B cell (primary cell): ENCODE measurements around the gene FHIT. TPM values are rescaled to one million over a fixed set of nuclear protein-coding genes. Genes with fewer than 3 reads are reported as not detected.

Experiments
- ATAC-seq: fragments of 200-7000 bp; cut with Tn5 transposase; one replicate; pipeline ENCODE4 v1.10.0; 2021; ENCODE audit warnings: low read depth, mild to moderate bottlenecking, moderate number of reproducible peaks, moderate library complexity
- CTCF ChIA-PET: fragments of 350-600 bp; sonication (Branson Sonifier 250); formaldehyde crosslinking; loops from one replicate; lab custom pipeline; 2021; ENCODE audit warnings: antibody characterized with exemption, inconsistent platforms; lab: Charles Lee
- POLR2A ChIA-PET: fragments of 350-600 bp; sonication (Branson Sonifier 250); formaldehyde crosslinking; loops from one replicate; lab custom pipeline; 2021; ENCODE audit warnings: antibody characterized with exemption; lab: Charles Lee
- DNase-seq: peaks from one replicate; pipeline ENCODE4 v3.0.0; 2013
- H2AFZ ChIP-seq: 2 replicates; pipeline ENCODE4 v1.6.1; 2012; ENCODE audit warnings: mild to moderate bottlenecking, low read depth, low read length; ENCODE audit not compliant: insufficient read depth, poor library complexity, severe bottlenecking
- H3K27ac ChIP-seq, 2 donors: 1 replicate in 1 of 2; 2 replicates in 1 of 2; pipeline ENCODE4 v1.5.1; 2012 to 2013; ENCODE audit warnings: low read length in 2 of 2, mild to moderate bottlenecking in 2 of 2, moderate library complexity in 1 of 2
- H3K27me3 ChIP-seq, 4 experiments: fragments of 200-600 bp in 1 of 4; sonication (generic) in 1 of 4; replicated peaks in 1 of 4; 1 replicate in 2 of 4; 2 replicates in 2 of 4; pipeline versions ENCODE4 v1.6.1 to v1.7.0; 2013 to 2016; ENCODE audit warnings: low read length in 3 of 4, mild to moderate bottlenecking in 2 of 4, mixed read lengths in 1 of 4, moderate library complexity in 1 of 4; ENCODE audit not compliant: insufficient read depth in 4 of 4, control insufficient read depth in 3 of 4; ENCODE audit errors: control extremely low read depth in 1 of 4
- H3K36me3 ChIP-seq, 2 experiments: replicated peaks in 1 of 2; 1 replicate in 1 of 2; 2 replicates in 1 of 2; pipeline versions ENCODE4 v1.6.1 to v1.7.1; 2013; ENCODE audit warnings: low read length in 1 of 2; ENCODE audit not compliant: insufficient read depth in 2 of 2, control insufficient read depth in 1 of 2; ENCODE audit errors: control extremely low read depth in 1 of 2, extremely low read depth in 1 of 2
- H3K4me1 ChIP-seq, 2 donors: fragments of 200-600 bp in 1 of 2; sonication (generic) in 1 of 2; 1 replicate in 1 of 2; 2 replicates in 1 of 2; pipeline versions ENCODE4 v1.5.1 to v1.6.1; 2013 to 2017; ENCODE audit warnings: low read length in 2 of 2; ENCODE audit not compliant: control insufficient read depth in 2 of 2, insufficient read depth in 2 of 2
- H3K4me2 ChIP-seq: replicated peaks from 2 replicates; pipeline ENCODE3; 2012; ENCODE audit warnings: mild to moderate bottlenecking, low read depth, low read length; ENCODE audit not compliant: poor library complexity, severe bottlenecking
- H3K4me3 ChIP-seq, 5 experiments: fragments of 200-600 bp in 1 of 5; sonication (generic) in 1 of 5; 1 replicate in 3 of 5; 2 replicates in 2 of 5; pipeline versions ENCODE4 v1.5.1 to v1.7.0; 2011 to 2016; ENCODE audit warnings: low read length in 4 of 5, mild to moderate bottlenecking in 4 of 5, low read depth in 2 of 5, control low read depth in 1 of 5, moderate library complexity in 1 of 5; ENCODE audit not compliant: insufficient read depth in 1 of 5; ENCODE audit errors: control extremely low read depth in 1 of 5, extremely low read depth in 1 of 5
- H3K79me2 ChIP-seq: fragments of 200-600 bp; sonication (generic); one replicate; pipeline ENCODE4 v1.6.0; 2016; ENCODE audit warnings: low read length; ENCODE audit not compliant: control insufficient read depth, insufficient read depth
- H3K9ac ChIP-seq: fragments of 200-600 bp; sonication (generic); 2 replicates; pipeline ENCODE4 v1.6.1; 2017; ENCODE audit warnings: mild to moderate bottlenecking, low read length, moderate library complexity
- H3K9me3 ChIP-seq, 3 donors: one replicate each; pipeline versions ENCODE4 v1.6.1 to v1.7.1; 2013; ENCODE audit warnings: low read length in 2 of 3; ENCODE audit not compliant: control insufficient read depth in 2 of 3, insufficient read depth in 1 of 3; ENCODE audit errors: control extremely low read depth in 1 of 3
- H4K20me1 ChIP-seq: 2 replicates; pipeline ENCODE4 v1.6.0; 2012; ENCODE audit warnings: mild to moderate bottlenecking, low read length; ENCODE audit not compliant: insufficient read depth, control insufficient read depth, poor library complexity, severe bottlenecking
- H3K27ac Mint-ChIP-seq: one replicate; pipeline ENCODE4 v1.8.0; 2021; ENCODE audit warnings: mixed read lengths
- H3K27me3 Mint-ChIP-seq: one replicate; pipeline ENCODE4 v1.8.0; 2021; ENCODE audit warnings: mixed read lengths
- H3K4me1 Mint-ChIP-seq: one replicate; pipeline ENCODE4 v1.8.0; 2021; ENCODE audit warnings: mixed read lengths
- H3K4me3 Mint-ChIP-seq: one replicate; pipeline ENCODE4 v1.8.0; 2021; ENCODE audit warnings: mixed read lengths
- H3K9me3 Mint-ChIP-seq: one replicate; pipeline ENCODE4 v1.8.0; 2022; ENCODE audit warnings: mixed read lengths; ENCODE audit not compliant: insufficient read depth
- EZH2 ChIP-seq: IDR thresholded peaks from 2 replicates; pipeline ENCODE4 v1.6.1; 2012; ENCODE audit warnings: borderline replicate concordance, low read depth, mild to moderate bottlenecking, moderate library complexity, low read length; ENCODE audit not compliant: insufficient read depth, poor library complexity, severe bottlenecking
- WGBS: methylation state at CpG from one replicate; pipeline ENCODE4 v1.1.5; 2013; ENCODE audit warnings: missing lambda C conversion rate; ENCODE audit not compliant: insufficient coverage; 5-methylcytosine and 5-hydroxymethylcytosine counted together
- intact Hi-C: fragments of 100-400 bp; cut with micrococcal nuclease; formaldehyde crosslinking; loops from one replicate; pipeline ENCODE4 v1.10.0; 2022
- polyA plus RNA-seq: library from polyadenylated mRNA; depleted of rRNA; stranded (reverse); fragments of >200 nt; gene quantifications from 2 replicates; pipeline ENCODE4 v1.2.3, GENCODE V29; 2012
- total RNA-seq, 2 donors: library from RNA; stranded (reverse); fragments of 120-200 nt in 1 of 2; gene quantifications; 1 replicate in 1 of 2; 2 replicates in 1 of 2; pipeline versions ENCODE4 v1.2.3 to v1.2.4, GENCODE V29; 2013 to 2022
- TF ChIP-seq, protein P1 (sequence below): fragments of 200-600 bp; IDR thresholded peaks from one replicate; pipeline ENCODE4 v1.8.0; 2022; ENCODE audit warnings: antibody characterized with exemption, mild to moderate bottlenecking

The FHIT gene
- total and polyA plus RNA-seq, 2 donors (not counting 1 experiment from before 2014, with no cell fraction given): 1.7 to 7.8 TPM

DNA sequence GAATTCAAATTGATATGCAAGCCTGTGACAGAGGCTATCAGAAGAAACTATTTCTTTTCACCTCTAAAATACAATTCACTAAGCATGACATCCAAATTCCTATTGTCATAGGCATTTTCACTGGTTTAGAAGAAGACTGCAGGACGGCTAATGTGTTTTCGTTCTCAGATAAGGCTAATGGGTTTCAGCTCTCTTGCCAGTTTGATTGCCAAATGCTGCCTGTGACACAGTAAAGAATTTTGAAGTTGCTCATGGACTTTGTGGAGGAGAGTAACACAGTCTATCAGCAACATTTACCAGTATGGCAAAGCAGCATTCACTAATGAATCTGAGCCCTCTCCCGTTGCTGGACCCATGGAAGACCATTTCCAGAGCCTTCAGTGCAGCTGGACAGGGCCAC lies 948.1 kb downstream of the FHIT start:
- TF ChIP-seq, protein P1, sequence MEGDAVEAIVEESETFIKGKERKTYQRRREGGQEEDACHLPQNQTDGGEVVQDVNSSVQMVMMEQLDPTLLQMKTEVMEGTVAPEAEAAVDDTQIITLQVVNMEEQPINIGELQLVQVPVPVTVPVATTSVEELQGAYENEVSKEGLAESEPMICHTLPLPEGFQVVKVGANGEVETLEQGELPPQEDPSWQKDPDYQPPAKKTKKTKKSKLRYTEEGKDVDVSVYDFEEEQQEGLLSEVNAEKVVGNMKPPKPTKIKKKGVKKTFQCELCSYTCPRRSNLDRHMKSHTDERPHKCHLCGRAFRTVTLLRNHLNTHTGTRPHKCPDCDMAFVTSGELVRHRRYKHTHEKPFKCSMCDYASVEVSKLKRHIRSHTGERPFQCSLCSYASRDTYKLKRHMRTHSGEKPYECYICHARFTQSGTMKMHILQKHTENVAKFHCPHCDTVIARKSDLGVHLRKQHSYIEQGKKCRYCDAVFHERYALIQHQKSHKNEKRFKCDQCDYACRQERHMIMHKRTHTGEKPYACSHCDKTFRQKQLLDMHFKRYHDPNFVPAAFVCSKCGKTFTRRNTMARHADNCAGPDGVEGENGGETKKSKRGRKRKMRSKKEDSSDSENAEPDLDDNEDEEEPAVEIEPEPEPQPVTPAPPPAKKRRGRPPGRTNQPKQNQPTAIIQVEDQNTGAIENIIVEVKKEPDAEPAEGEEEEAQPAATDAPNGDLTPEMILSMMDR: no peak
- no peak for TF ChIP-seq EZH2
- Histone ChIP-seq H3K4me3 (no peak overlapping the region), H2AFZ (no peak overlapping the region), H3K36me3 (no peaks in the 10 kb centered on the region), H3K4me1 (no peaks in the 10 kb centered on the region), H3K27me3 (no peaks in the 10 kb centered on the region), H3K9ac (no peak overlapping the region), H4K20me1 (no peaks in the 10 kb centered on the region), H3K79me2 (no peaks in the 10 kb centered on the region), H3K4me2 (no peak overlapping the region), H3K9me3 (no peaks in the 10 kb centered on the region), H3K27ac (no peak overlapping the region)
- no peak overlapping the region for H3K4me3 Mint-ChIP-seq
- ChIA-PET POLR2A (no interaction called here), CTCF (no interaction called here)
- ATAC-seq: no peak
- no peak overlapping the region for H3K27ac Mint-ChIP-seq
- no peak for DNase-seq
- no peaks in the 10 kb centered on the region for H3K9me3 Mint-ChIP-seq
- 84% methylated on average over 3 of the region's 3 CpGs for WGBS
- intact Hi-C loops: no loop called here
- H3K4me1 Mint-ChIP-seq: no peaks in the 10 kb centered on the region
- H3K27me3 Mint-ChIP-seq: no peaks in the 10 kb centered on the region

DNA sequence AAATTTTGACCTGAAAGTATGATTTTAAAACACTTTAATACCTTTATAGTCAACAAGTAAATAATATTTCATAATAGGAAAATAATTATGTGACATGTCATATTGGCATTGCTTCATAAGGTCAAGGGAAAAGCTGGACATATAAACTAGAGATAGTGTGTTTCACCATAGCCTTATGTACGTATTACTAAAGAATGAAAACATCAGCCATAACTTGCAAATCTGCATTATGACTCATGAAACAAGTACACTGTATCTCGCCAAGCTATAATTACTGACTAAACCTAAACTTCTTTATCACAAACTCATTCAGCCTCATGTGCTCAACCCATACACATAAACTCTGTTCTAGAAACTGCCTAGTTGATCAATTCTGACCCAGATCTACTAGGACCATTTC lies 950.1 kb downstream of the FHIT start:
- Mint-ChIP-seq H3K9me3 (no peaks in the 10 kb centered on the region), H3K4me1 (no peaks in the 10 kb centered on the region), H3K27me3 (no peaks in the 10 kb centered on the region), H3K27ac (no peak overlapping the region), H3K4me3 (no peak overlapping the region)
- Histone ChIP-seq H3K4me2 (no peak overlapping the region), H3K27me3 (no peaks in the 10 kb centered on the region), H2AFZ (no peak overlapping the region), H3K36me3 (no peaks in the 10 kb centered on the region), H3K4me1 (no peaks in the 10 kb centered on the region), H3K9ac (no peak overlapping the region), H4K20me1 (no peaks in the 10 kb centered on the region), H3K27ac (no peak overlapping the region), H3K79me2 (no peaks in the 10 kb centered on the region), H3K9me3 (no peaks in the 10 kb centered on the region), H3K4me3 (no peak overlapping the region)
- no peak for ATAC-seq
- intact Hi-C loops: no loop called here
- 97% methylated on average over 2 of the region's 2 CpGs for WGBS
- POLR2A ChIA-PET: no interaction called here
- DNase-seq: no peak
- no peak for TF ChIP-seq EZH2
- TF ChIP-seq, protein P1: no peak
- CTCF ChIA-PET: no interaction called here
